ENCODE results near the gene PSMA5. TPM values are rescaled to one million over a fixed set of nuclear protein-coding genes. Genes with fewer than 3 reads are reported as not detected.

Gene PSMA5
- total RNA-seq, 1 donor from 2014 or later: 23.1 TPM

GRCh38 chr1:109443476-109443875, 17.2 kb upstream of the PSMA5 start:
- no peak overlapping the region for H3K4me3 ChIP-seq
- DNase-seq (ENCODE audit: extremely low spot score in 2 of 2): no peak
- H3K27ac ChIP-seq: no peak overlapping the region
- no peaks in the 10 kb centered on the region for H3K36me3 ChIP-seq
- H3K27me3 ChIP-seq: no peaks in the 10 kb centered on the region
- TF ChIP-seq, protein P1, sequence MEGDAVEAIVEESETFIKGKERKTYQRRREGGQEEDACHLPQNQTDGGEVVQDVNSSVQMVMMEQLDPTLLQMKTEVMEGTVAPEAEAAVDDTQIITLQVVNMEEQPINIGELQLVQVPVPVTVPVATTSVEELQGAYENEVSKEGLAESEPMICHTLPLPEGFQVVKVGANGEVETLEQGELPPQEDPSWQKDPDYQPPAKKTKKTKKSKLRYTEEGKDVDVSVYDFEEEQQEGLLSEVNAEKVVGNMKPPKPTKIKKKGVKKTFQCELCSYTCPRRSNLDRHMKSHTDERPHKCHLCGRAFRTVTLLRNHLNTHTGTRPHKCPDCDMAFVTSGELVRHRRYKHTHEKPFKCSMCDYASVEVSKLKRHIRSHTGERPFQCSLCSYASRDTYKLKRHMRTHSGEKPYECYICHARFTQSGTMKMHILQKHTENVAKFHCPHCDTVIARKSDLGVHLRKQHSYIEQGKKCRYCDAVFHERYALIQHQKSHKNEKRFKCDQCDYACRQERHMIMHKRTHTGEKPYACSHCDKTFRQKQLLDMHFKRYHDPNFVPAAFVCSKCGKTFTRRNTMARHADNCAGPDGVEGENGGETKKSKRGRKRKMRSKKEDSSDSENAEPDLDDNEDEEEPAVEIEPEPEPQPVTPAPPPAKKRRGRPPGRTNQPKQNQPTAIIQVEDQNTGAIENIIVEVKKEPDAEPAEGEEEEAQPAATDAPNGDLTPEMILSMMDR (IDR thresholded peaks at IDR 0.05): no peak
- no peak for TF ChIP-seq POLR2AphosphoS5 (IDR thresholded peaks at IDR 0.05; ENCODE audit: insufficient read depth in 1 of 2, low read depth in 1 of 2)
- no peak for TF ChIP-seq POLR2A (IDR thresholded peaks at IDR 0.05)
- H3K9me3 ChIP-seq: no peaks in the 10 kb centered on the region
- no peaks in the 10 kb centered on the region for H3K4me1 ChIP-seq
- intact Hi-C loops (cut with DNase I): no loop called here

DNA sequence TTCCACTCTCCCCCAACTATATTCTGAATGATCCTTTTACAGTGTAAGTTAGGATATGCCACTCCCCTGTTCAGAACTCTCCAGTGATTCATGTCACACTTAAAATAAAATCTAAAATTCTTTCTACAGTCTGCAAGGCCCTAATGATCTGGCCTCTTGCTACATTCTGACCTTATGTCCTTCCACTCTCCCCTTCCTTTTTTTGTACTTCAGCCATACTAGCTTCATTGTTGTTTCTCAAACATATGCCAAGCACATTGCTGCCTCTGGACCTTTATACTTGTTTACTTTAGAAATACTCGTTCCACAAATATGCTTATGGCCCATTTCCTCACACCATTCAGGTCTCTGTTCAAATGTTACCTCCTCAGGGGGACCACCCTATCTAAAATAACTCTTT, 14.8 kb upstream of the PSMA5 start:
- Histone ChIP-seq H3K9me3 (no peaks in the 10 kb centered on the region), H3K4me3 (no peak overlapping the region), H3K27ac (no peak overlapping the region), H3K4me1 (no peaks in the 10 kb centered on the region), H3K27me3 (no peaks in the 10 kb centered on the region), H3K36me3 (no peaks in the 10 kb centered on the region)
- intact Hi-C loops (cut with DNase I): no loop called here
- no peak for DNase-seq (ENCODE audit: extremely low spot score in 2 of 2)
- TF ChIP-seq, protein P1 (IDR thresholded peaks at IDR 0.05): no peak

DNA sequence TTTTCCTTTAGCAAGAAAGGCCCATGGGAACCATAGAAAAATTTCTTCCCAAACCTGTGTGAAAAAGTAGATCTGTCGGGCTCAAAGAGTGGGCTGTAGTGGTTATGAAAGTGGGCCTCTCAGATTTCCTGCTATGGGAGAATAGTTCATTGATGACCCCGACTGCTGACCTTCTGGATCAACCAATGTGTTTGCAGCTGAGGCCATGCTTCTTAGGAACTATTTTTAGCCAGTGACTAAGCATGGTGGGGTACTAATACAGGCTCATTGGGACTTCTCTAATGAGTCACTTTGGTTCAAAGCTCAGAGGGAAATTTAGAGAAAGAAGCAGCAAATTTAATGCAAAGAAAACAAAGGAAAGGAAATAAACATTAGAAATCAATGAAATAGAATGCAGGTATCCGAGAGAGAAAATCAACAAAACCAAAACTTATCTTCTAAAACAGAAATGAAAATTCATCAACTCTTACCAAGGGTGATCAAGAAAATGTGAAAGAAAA, 12.6 kb upstream of the PSMA5 start:
- intact Hi-C loops (cut with DNase I): no loop called here
- H3K9me3 ChIP-seq: no peaks in the 10 kb centered on the region
- no peaks in the 10 kb centered on the region for H3K27me3 ChIP-seq
- no peak overlapping the region for H3K4me3 ChIP-seq
- TF ChIP-seq POLR2A (IDR thresholded peaks at IDR 0.05) (no peak), POLR2AphosphoS5 (IDR thresholded peaks at IDR 0.05; ENCODE audit: insufficient read depth in 1 of 2, low read depth in 1 of 2) (no peak)
- TF ChIP-seq, protein P1 (IDR thresholded peaks at IDR 0.05): no peak
- H3K27ac ChIP-seq: no peak overlapping the region
- DNase-seq (ENCODE audit: extremely low spot score in 2 of 2): no peak
- no peaks in the 10 kb centered on the region for H3K36me3 ChIP-seq
- H3K4me1 ChIP-seq: no peaks in the 10 kb centered on the region

DNA sequence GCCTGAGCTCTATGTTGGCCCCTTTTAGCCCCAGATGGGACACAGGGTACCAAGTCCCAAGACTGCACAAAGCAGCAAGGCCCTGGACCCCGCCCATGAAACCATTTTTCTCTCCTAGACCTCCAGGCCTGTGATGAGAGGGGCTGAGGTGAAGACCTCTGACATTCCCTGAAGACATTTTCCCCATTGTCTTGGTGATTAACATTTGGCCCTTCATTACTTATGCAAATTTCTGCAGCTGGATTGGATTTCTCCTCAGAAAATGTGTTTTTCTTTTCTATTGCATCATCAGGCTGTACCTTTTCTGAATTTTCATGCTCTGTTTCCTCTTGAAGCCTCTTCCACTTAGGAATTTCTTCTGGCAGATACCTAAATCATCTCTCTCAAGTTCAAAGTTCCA, 8.2 kb upstream of the PSMA5 start:
- Histone ChIP-seq H3K4me1 (no peaks in the 10 kb centered on the region), H3K27ac (no peak overlapping the region), H3K9me3 (no peaks in the 10 kb centered on the region), H3K4me3 (no peak overlapping the region), H3K36me3 (no peaks in the 10 kb centered on the region), H3K27me3 (no peaks in the 10 kb centered on the region)
- intact Hi-C loops (cut with DNase I): no loop called here
- TF ChIP-seq POLR2AphosphoS5 (IDR thresholded peaks at IDR 0.05; ENCODE audit: insufficient read depth in 1 of 2, low read depth in 1 of 2) (no peak), POLR2A (IDR thresholded peaks at IDR 0.05) (no peak)
- TF ChIP-seq, protein P1 (IDR thresholded peaks at IDR 0.05): no peak
- DNase-seq (ENCODE audit: extremely low spot score in 2 of 2): no peak

- no peak for TF ChIP-seq POLR2AphosphoS5 (IDR thresholded peaks at IDR 0.05; ENCODE audit: insufficient read depth in 1 of 2, low read depth in 1 of 2)
- TF ChIP-seq POLR2A (IDR thresholded peaks at IDR 0.05): no peak
- TF ChIP-seq, protein P1 (IDR thresholded peaks at IDR 0.05): no peak
- H3K27me3 ChIP-seq: no peaks in the 10 kb centered on the region
- H3K27ac ChIP-seq: no peak overlapping the region
- H3K9me3 ChIP-seq: no peaks in the 10 kb centered on the region
- intact Hi-C loops (cut with DNase I): no loop called here
- DNase-seq (ENCODE audit: extremely low spot score in 2 of 2): no peak
- no peaks in the 10 kb centered on the region for H3K4me1 ChIP-seq
- no peak overlapping the region for H3K4me3 ChIP-seq
- no peaks in the 10 kb centered on the region for H3K36me3 ChIP-seq
These were observed 7.1 kb upstream of the PSMA5 start for GRCh38 chr1:109433322-109433721.

Data from vagina (tissue), 2 donors.